PC-9 (cell line): ENCODE results near the gene CDH13. TPM values are rescaled to one million over a fixed set of nuclear protein-coding genes. Genes with fewer than 3 reads are reported as not detected.
A peak's percentile ranks its signal among the peaks of the same experiment; 100 is the strongest.

Source experiments
- BruUV-seq: library from RNA; stranded (reverse); fragments of 400-500 nt; replicated peaks from 2 replicates; lab custom pipeline; 2021; lab: Mats Ljungman, UMichigan
- CTCF ChIA-PET: fragments of 300-600 bp; sonication (Branson Sonifier 250); formaldehyde crosslinking; loops from one replicate; lab custom pipeline; 2022; ENCODE audit warnings: antibody characterized with exemption; lab: Charles Lee
- POLR2A ChIA-PET: fragments of 300-600 bp; sonication (Branson Sonifier 250); formaldehyde crosslinking; loops from one replicate; lab custom pipeline; 2022; ENCODE audit warnings: antibody characterized with exemption; ENCODE audit not compliant: unreplicated experiment; lab: Charles Lee
- DNase-seq, 2 experiments: peaks; one replicate each; pipeline versions ENCODE4 v3.0.0 to v3.0.0-alpha.2; 2015 to 2022; ENCODE audit warnings: mixed read lengths in 1 of 2
- H2AFZ ChIP-seq: fragments of 200-600 bp; sonication (generic); 2 replicates; pipeline ENCODE4 v1.8.1; 2017; ENCODE audit warnings: antibody characterized with exemption
- H3F3A ChIP-seq: fragments of 200-600 bp; sonication (generic); 2 replicates; pipeline ENCODE4 v1.8.1; 2017; ENCODE audit warnings: antibody characterized with exemption, mild to moderate bottlenecking, low read depth; ENCODE audit not compliant: insufficient read depth
- H3K27ac ChIP-seq: fragments of 200-600 bp; sonication (generic); 2 replicates; pipeline ENCODE4 v1.6.1; 2016; ENCODE audit warnings: mixed run types
- H3K27me3 ChIP-seq: fragments of 200-600 bp; sonication (generic); 2 replicates; pipeline ENCODE4 v1.6.1; 2016; ENCODE audit warnings: low read depth, mixed run types; ENCODE audit not compliant: insufficient read depth
- H3K36me3 ChIP-seq: fragments of 200-600 bp; sonication (generic); 2 replicates; pipeline ENCODE4 v1.6.1; 2016; ENCODE audit warnings: low read depth, mixed run types
- H3K4me1 ChIP-seq: fragments of 200-600 bp; sonication (generic); replicated peaks from 2 replicates; pipeline ENCODE4 v1.6.1; 2016; ENCODE audit warnings: mixed run types; ENCODE audit not compliant: insufficient read depth
- H3K4me2 ChIP-seq: fragments of 200-600 bp; sonication (generic); 2 replicates; pipeline ENCODE4 v1.6.1; 2017; ENCODE audit warnings: mixed run types
- H3K4me3 ChIP-seq: fragments of 200-600 bp; sonication (generic); 2 replicates; pipeline ENCODE4 v1.6.1; 2016; ENCODE audit warnings: mixed run types
- H3K79me2 ChIP-seq: fragments of 200-600 bp; sonication (generic); 2 replicates; pipeline ENCODE4 v1.6.1; 2017; ENCODE audit warnings: low read depth, mixed run types
- H3K9me2 ChIP-seq: fragments of 200-600 bp; sonication (generic); 2 replicates; pipeline ENCODE4 v1.8.1; 2017; ENCODE audit warnings: mild to moderate bottlenecking; ENCODE audit not compliant: insufficient read depth
- H3K9me3 ChIP-seq: fragments of 200-600 bp; sonication (generic); 2 replicates; pipeline ENCODE4 v1.8.1; 2016; ENCODE audit warnings: low read depth; ENCODE audit not compliant: insufficient read depth
- H4K20me1 ChIP-seq: fragments of 200-600 bp; sonication (generic); 2 replicates; pipeline ENCODE4 v1.8.1; 2017; ENCODE audit not compliant: insufficient read depth
- CTCF ChIP-seq: fragments of 200-600 bp; sonication (generic); conservative IDR thresholded peaks from 2 replicates; pipeline ENCODE4 v1.6.1; 2017; ENCODE audit warnings: mixed run types, antibody characterized with exemption, mild to moderate bottlenecking, moderate library complexity
- EZH2 ChIP-seq: fragments of 200-600 bp; sonication (generic); IDR thresholded peaks from 2 replicates; pipeline ENCODE4 v1.8.0; 2017; ENCODE audit warnings: antibody characterized with exemption, low read depth
- intact Hi-C: fragments of 100-400 bp; cut with micrococcal nuclease; formaldehyde crosslinking; loops from one replicate; pipeline ENCODE4 v1.10.0; 2022; ENCODE audit not compliant: unreplicated experiment
- total RNA-seq: library from RNA; stranded (reverse); gene quantifications from 2 replicates; pipeline ENCODE4 v1.2.3, GENCODE V29; 2021

Gene CDH13
- total RNA-seq, 1 experiment from 2014 or later, result 0.24 TPM

DNA sequence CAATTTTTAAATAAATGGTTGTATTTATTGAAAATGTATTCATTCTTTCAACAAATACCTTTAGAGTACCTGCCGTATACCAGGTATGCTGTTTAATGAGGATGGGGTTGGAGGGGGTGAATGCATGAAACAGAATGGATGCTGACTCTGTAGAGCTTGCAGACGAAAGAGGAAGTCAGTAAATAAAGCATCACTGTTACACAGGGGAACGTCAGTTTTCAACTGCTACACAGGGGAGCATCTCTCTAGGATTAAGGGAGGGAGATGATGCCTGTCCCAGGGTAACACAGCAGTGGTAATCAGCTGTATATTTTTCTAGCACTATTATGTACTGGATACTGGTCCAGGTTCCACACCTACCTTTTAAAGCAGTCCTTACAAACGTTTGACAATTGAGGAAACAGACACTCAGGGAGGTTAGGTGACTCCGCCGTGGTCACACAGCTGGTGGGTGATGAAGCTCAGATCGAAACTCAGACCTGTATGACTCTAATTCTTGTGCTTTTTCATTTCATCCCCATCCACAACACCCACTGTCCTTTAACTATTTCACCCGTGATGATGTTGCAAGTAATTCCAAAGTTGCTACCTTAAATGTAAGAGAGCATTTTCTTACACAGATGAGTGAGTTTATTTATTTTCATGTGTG is 728.9 kb downstream of the CDH13 start:
- H3K4me2 ChIP-seq, result no peak overlapping the region
- H3K79me2 ChIP-seq, result no peaks in the 10 kb centered on the region
- no peak overlapping the region for H3K27ac ChIP-seq
- no peaks in the 10 kb centered on the region for H3K4me1 ChIP-seq
- no peaks in the 10 kb centered on the region for H3K9me3 ChIP-seq
- TF ChIP-seq CTCF (no peak), EZH2 (no peak)
- BruUV-seq, result no TSS peak
- intact Hi-C loops, result loop anchor here (5.0 kb wide), 1 partner anchor 243 kb away; no protein-coding TSS in a partner anchor
- no peaks in the 10 kb centered on the region for H3F3A ChIP-seq
- DNase-seq, result no peak
- H3K9me2 ChIP-seq, result no peaks in the 10 kb centered on the region; the same call in 1 of the 2 replicates
- H4K20me1 ChIP-seq, result no peaks in the 10 kb centered on the region
- no peak overlapping the region for H3K4me3 ChIP-seq
- H3K36me3 ChIP-seq, result no peaks in the 10 kb centered on the region
- no peak overlapping the region for H2AFZ ChIP-seq
- ChIA-PET CTCF (no interaction called here), POLR2A (no interaction called here)
- H3K27me3 ChIP-seq, result peaks cover 9% of the 10 kb centered on the region; the same call in 1 of the 2 replicates

DNA sequence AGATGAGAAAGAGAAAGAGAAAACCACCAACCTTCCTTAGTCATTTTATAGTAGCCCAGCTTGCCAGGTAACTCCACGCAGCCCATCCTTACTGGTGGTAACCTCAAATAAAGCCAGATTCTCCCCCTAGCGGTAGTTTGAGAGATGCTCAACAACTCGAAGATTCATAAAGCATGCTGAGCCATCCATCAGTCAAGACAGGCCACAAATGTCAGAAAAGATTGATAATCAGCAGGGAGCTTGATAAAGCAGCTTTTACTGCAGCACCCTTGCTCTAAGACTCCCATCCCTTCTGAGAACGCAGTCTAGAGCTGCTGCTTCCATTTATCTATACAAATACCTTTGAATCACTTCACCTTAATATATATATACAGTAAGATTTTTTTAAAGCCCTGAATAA is 729.5 kb downstream of the CDH13 start:
- Histone ChIP-seq H2AFZ (no peak overlapping the region), H3K9me3 (no peaks in the 10 kb centered on the region), H3K4me2 (no peak overlapping the region), H3K4me3 (no peak overlapping the region), H3K79me2 (no peaks in the 10 kb centered on the region), H3K27me3 (peaks cover 9% of the 10 kb centered on the region; the same call in 1 of the 2 replicates), H3K27ac (no peak overlapping the region), H4K20me1 (no peaks in the 10 kb centered on the region), H3K9me2 (no peaks in the 10 kb centered on the region; the same call in 1 of the 2 replicates), H3K4me1 (no peaks in the 10 kb centered on the region), H3K36me3 (no peaks in the 10 kb centered on the region), H3F3A (no peaks in the 10 kb centered on the region)
- POLR2A ChIA-PET, result no interaction called here
- intact Hi-C loops, result loop anchor here (5.0 kb wide), 1 partner anchor 244 kb away; no protein-coding TSS in a partner anchor
- BruUV-seq, result no TSS peak
- peak in 1 of 2 experiments; percentile 2 for DNase-seq
- CTCF ChIA-PET, result no interaction called here
- TF ChIP-seq CTCF (peak; percentile 69), EZH2 (no peak)

DNA sequence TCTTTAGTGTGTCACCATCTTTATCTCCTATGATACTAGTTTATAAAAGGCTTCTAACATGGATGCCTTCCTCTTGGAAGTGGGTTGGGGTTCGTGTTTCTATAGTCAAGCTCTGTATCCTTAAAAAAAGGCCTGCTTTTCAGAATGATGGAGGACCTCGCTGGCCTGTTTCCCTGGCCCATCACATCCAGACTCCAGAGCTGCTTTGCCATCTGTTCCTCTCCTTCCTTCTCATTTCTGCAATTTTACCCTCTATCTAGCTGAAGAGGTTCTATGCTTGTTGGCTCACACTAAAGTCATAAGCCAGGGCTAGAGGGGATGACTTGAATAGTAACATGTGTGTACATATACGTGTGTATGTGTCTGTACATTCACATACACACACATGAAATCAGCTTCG is 730.2 kb downstream of the CDH13 start:
- no peaks in the 10 kb centered on the region for H3K4me1 ChIP-seq
- TF ChIP-seq EZH2, result no peak
- TF ChIP-seq CTCF, result no peak
- H3K9me2 ChIP-seq, result no peaks in the 10 kb centered on the region; the same call in 1 of the 2 replicates
- DNase-seq, result no peak
- H3F3A ChIP-seq, result no peaks in the 10 kb centered on the region
- H3K27me3 ChIP-seq, result peaks cover 4% of the 10 kb centered on the region; the same call in 1 of the 2 replicates
- no peak overlapping the region for H3K4me2 ChIP-seq
- intact Hi-C loops, result loop anchor here (5.0 kb wide), 1 partner anchor 245 kb away; no protein-coding TSS in a partner anchor
- POLR2A ChIA-PET, result no interaction called here
- no peaks in the 10 kb centered on the region for H3K9me3 ChIP-seq
- BruUV-seq, result no TSS peak
- CTCF ChIA-PET, result no interaction called here
- no peak overlapping the region for H3K27ac ChIP-seq
- H4K20me1 ChIP-seq, result no peaks in the 10 kb centered on the region
- no peak overlapping the region for H3K4me3 ChIP-seq
- H3K79me2 ChIP-seq, result no peaks in the 10 kb centered on the region
- no peaks in the 10 kb centered on the region for H3K36me3 ChIP-seq
- H2AFZ ChIP-seq, result no peak overlapping the region
